Measurements from ENCODE around the gene RUBCN. TPM values are rescaled to one million over a fixed set of nuclear protein-coding genes. Genes with fewer than 3 reads are reported as not detected.
"Not testable (repeated sequence)": the region's sequence is repeated elsewhere in the genome, so short reads cannot be mapped to it uniquely, and the experiment has no call there.

Gene RUBCN
- polyA plus RNA-seq, 1 of the 3 experiments (the other 2 are of a cell fraction): 14.9 TPM

GRCh38 chr3:197728487-197728886 lies 8.2 kb downstream of the RUBCN start:
- Histone ChIP-seq H4K20me1 (ENCODE audit: insufficient read depth) (no peaks in the 10 kb centered on the region), H3K27ac (ENCODE audit: low read depth in 2 of 2, low read length in 1 of 2) (no peak overlapping the region), H3K4me1 (ENCODE audit: control insufficient read depth in 1 of 2, insufficient read depth in 2 of 2, low read depth in 1 of 2, low read length in 1 of 2) (no peaks in the 10 kb centered on the region), H3K36me3 (replicated peaks in 1 of 2; ENCODE audit: control insufficient read depth in 1 of 2, insufficient read depth in 2 of 2, low read length in 1 of 2) (no peaks in the 10 kb centered on the region), H3K4me2 (no peak overlapping the region), H3K27me3 (ENCODE audit: insufficient read depth) (no peaks in the 10 kb centered on the region), H3K79me2 (ENCODE audit: insufficient read depth) (peaks cover 41% of the 10 kb centered on the region), H3K4me3 (ENCODE audit: low read depth in 2 of 2, low read length in 1 of 2) (no peak overlapping the region), H3K9me3 (no peaks in the 10 kb centered on the region), H3F3A (replicated peaks; ENCODE audit: insufficient read depth) (no peaks in the 10 kb centered on the region), H3K9ac (no peak overlapping the region), H3K9me2 (no peaks in the 10 kb centered on the region), H2AFZ (ENCODE audit: low read depth) (no peak overlapping the region)
- 95% methylated on average over 8 of the region's 8 CpGs for WGBS (ENCODE audit: low lambda C conversion rate)
- ChIA-PET POLR2A (no interaction called here), CTCF (interaction anchor here (0.8 kb wide), 1 partner anchor 9 kb away, joined by 3 read pairs; no protein-coding TSS in a partner anchor)
- DNase-seq: no peak
- no peak for TF ChIP-seq ZBTB33 (IDR thresholded peaks at IDR 0.05; ENCODE audit: borderline replicate concordance, low read depth)
- no peak for TF ChIP-seq ELF1 (IDR thresholded peaks at IDR 0.05)
- TF ChIP-seq POLR2AphosphoS5 (IDR thresholded peaks at IDR 0.05; ENCODE audit: low read depth, low read length): no peak
- no peak for TF ChIP-seq PBX3 (IDR thresholded peaks at IDR 0.05)
- no peak for TF ChIP-seq EP300 (IDR thresholded peaks at IDR 0.05; ENCODE audit: borderline replicate concordance in 1 of 2, low read depth in 1 of 2, low read length in 1 of 2)
- no peak for TF ChIP-seq GATA2 (CRISPR knock-in tag; IDR thresholded peaks at IDR 0.05)
- no peak for TF ChIP-seq SMC3 (IDR thresholded peaks at IDR 0.05; ENCODE audit: low read depth, low read length)
- TF ChIP-seq RAD21 (IDR thresholded peaks at IDR 0.05; ENCODE audit: low read length): no peak
- TF ChIP-seq FOXJ3 (CRISPR knock-in tag; IDR thresholded peaks at IDR 0.05): no peak
- no peak for TF ChIP-seq SIN3A (IDR thresholded peaks at IDR 0.05; ENCODE audit: borderline replicate concordance, low read depth, low read length)

GRCh38 chr3:197727878-197728277 lies 8.8 kb downstream of the RUBCN start:
- H3K4me1 ChIP-seq (ENCODE audit: control insufficient read depth in 1 of 2, insufficient read depth in 2 of 2, low read depth in 1 of 2, low read length in 1 of 2); H3K4me3 ChIP-seq (ENCODE audit: low read depth in 2 of 2, low read length in 1 of 2); H3K27ac ChIP-seq (ENCODE audit: low read depth in 2 of 2, low read length in 1 of 2); H3K9ac ChIP-seq; POLR2A ChIA-PET; CTCF ChIA-PET; H3K36me3 ChIP-seq (replicated peaks in 1 of 2; ENCODE audit: control insufficient read depth in 1 of 2, insufficient read depth in 2 of 2, low read length in 1 of 2); H3K9me3 ChIP-seq; H3K27me3 ChIP-seq (ENCODE audit: insufficient read depth); H3K9me2 ChIP-seq; H2AFZ ChIP-seq (ENCODE audit: low read depth); DNase-seq; H4K20me1 ChIP-seq (ENCODE audit: insufficient read depth); H3K4me2 ChIP-seq; H3F3A ChIP-seq (replicated peaks; ENCODE audit: insufficient read depth): not testable (repeated sequence)
- H3K79me2 ChIP-seq (ENCODE audit: insufficient read depth): peaks cover 35% of the 10 kb centered on the region
- WGBS (ENCODE audit: low lambda C conversion rate): 95% methylated on average over 3 of the region's 3 CpGs

All from SK-N-SH (cell line).